Activated CD8-positive, alpha-beta T cell treated with anti-CD3 and anti-CD28 coated beads for 36 hours (primary cell): ENCODE results near the gene PIGH. TPM values are rescaled to one million over a fixed set of nuclear protein-coding genes. Genes with fewer than 3 reads are reported as not detected.

Source experiments
- ATAC-seq: fragments of 200-7000 bp; cut with Tn5 transposase; one replicate; pipeline ENCODE4 v1.10.0; 2021; ENCODE audit warnings: mild to moderate bottlenecking, moderate library complexity
- CTCF ChIA-PET: fragments of 350-600 bp; sonication (Branson Sonifier 250); formaldehyde crosslinking; loops from one replicate; lab custom pipeline; 2021; ENCODE audit warnings: antibody characterized with exemption; lab: Charles Lee
- POLR2A ChIA-PET: fragments of 350-600 bp; sonication (Branson Sonifier 250); formaldehyde crosslinking; loops from one replicate; lab custom pipeline; 2021; ENCODE audit warnings: antibody characterized with exemption; lab: Charles Lee
- DNase-seq: peaks from one replicate; pipeline ENCODE4 v3.0.0-alpha.2; 2020
- H3K27ac Mint-ChIP-seq: one replicate; pipeline ENCODE4 v1.8.0; 2021; ENCODE audit warnings: mild to moderate bottlenecking, mixed read lengths
- H3K27me3 Mint-ChIP-seq: one replicate; pipeline ENCODE4 v1.8.0; 2021; ENCODE audit warnings: mixed read lengths
- H3K36me3 Mint-ChIP-seq: one replicate; pipeline ENCODE4 v1.8.0; 2021; ENCODE audit warnings: low read depth, mixed read lengths
- H3K4me1 Mint-ChIP-seq: one replicate; pipeline ENCODE4 v1.8.0; 2021; ENCODE audit warnings: low read depth, mixed read lengths
- H3K4me3 Mint-ChIP-seq: one replicate; pipeline ENCODE4 v1.8.0; 2021; ENCODE audit warnings: mild to moderate bottlenecking, moderate library complexity, mixed read lengths
- H3K9me3 Mint-ChIP-seq: one replicate; pipeline ENCODE4 v1.8.0; 2021; ENCODE audit warnings: mixed read lengths
- CTCF ChIP-seq: fragments of 200-600 bp; IDR thresholded peaks from one replicate; pipeline ENCODE4 v1.8.0; 2022; ENCODE audit warnings: antibody characterized with exemption, mild to moderate bottlenecking
- intact Hi-C: fragments of 100-400 bp; cut with micrococcal nuclease; formaldehyde crosslinking; loops from one replicate; pipeline ENCODE4 v1.10.0; 2022
- total RNA-seq, 2 experiments: library from RNA; stranded (reverse); gene quantifications; one replicate each; pipeline ENCODE4 v1.2.3, GENCODE V29; 2021

Gene PIGH
- total RNA-seq, 2 experiments from 2014 or later = 20.3 to 21.9 TPM

- Mint-ChIP-seq H3K4me3 (no peak overlapping the region), H3K9me3 (no peaks in the 10 kb centered on the region), H3K27ac (no peak overlapping the region), H3K4me1 (peaks cover 3% of the 10 kb centered on the region), H3K27me3 (no peaks in the 10 kb centered on the region), H3K36me3 (no peaks in the 10 kb centered on the region)
- no peak for TF ChIP-seq CTCF
- ChIA-PET CTCF (interaction anchor here (1.6 to 6.9 kb wide), 7 partner anchors 12 to 148 kb away, joined by 9 to 199 read pairs (median 29); no protein-coding TSS in a partner anchor), POLR2A (no interaction called here)
- DNase-seq (no peak), ATAC-seq (no peak)
- intact Hi-C loops = loop anchor here (5.0 kb wide), 1 partner anchor 42 kb away; no protein-coding TSS in a partner anchor
These were observed 30.9 kb downstream of the PIGH start for GRCh38 chr14:67569011-67569650.

- no peaks in the 10 kb centered on the region for H3K9me3 Mint-ChIP-seq
- ATAC-seq = no peak
- no peak overlapping the region for H3K4me3 Mint-ChIP-seq
- no peak for TF ChIP-seq CTCF
- no peaks in the 10 kb centered on the region for H3K27me3 Mint-ChIP-seq
- DNase-seq = no peak
- peaks cover 3% of the 10 kb centered on the region for H3K4me1 Mint-ChIP-seq
- H3K27ac Mint-ChIP-seq = no peak overlapping the region
- H3K36me3 Mint-ChIP-seq = no peaks in the 10 kb centered on the region
- CTCF ChIA-PET = interaction anchor here (1.6 to 6.9 kb wide), 4 partner anchors 41 to 140 kb away, joined by 9 to 199 read pairs (median 16); no protein-coding TSS in a partner anchor
- intact Hi-C loops = loop anchor here (5.0 kb wide), 1 partner anchor 40 kb away; no protein-coding TSS in a partner anchor
- POLR2A ChIA-PET = no interaction called here
These were observed 32.4 kb downstream of the PIGH start for GRCh38 chr14:67567654-67568053.

GRCh38 chr14:67566908-67567307 is 33.2 kb downstream of the PIGH start:
- intact Hi-C loops = loop anchor here (5.0 kb wide), 1 partner anchor 40 kb away; no protein-coding TSS in a partner anchor
- no peaks in the 10 kb centered on the region for H3K27me3 Mint-ChIP-seq
- DNase-seq (no peak), ATAC-seq (no peak)
- H3K4me1 Mint-ChIP-seq = peaks cover 3% of the 10 kb centered on the region
- no peak for TF ChIP-seq CTCF
- no peaks in the 10 kb centered on the region for H3K36me3 Mint-ChIP-seq
- ChIA-PET POLR2A (no interaction called here), CTCF (interaction anchor here (2.5 to 3.3 kb wide), 2 partner anchors 40 to 140 kb away, joined by 9 to 24 read pairs; no protein-coding TSS in a partner anchor)
- no peak overlapping the region for H3K4me3 Mint-ChIP-seq
- no peaks in the 10 kb centered on the region for H3K9me3 Mint-ChIP-seq
- H3K27ac Mint-ChIP-seq = no peak overlapping the region

GRCh38 chr14:67564236-67564635 is 35.8 kb downstream of the PIGH start:
- Mint-ChIP-seq H3K36me3 (no peaks in the 10 kb centered on the region), H3K27ac (no peak overlapping the region), H3K4me1 (no peaks in the 10 kb centered on the region), H3K27me3 (no peaks in the 10 kb centered on the region), H3K4me3 (no peak overlapping the region), H3K9me3 (no peaks in the 10 kb centered on the region)
- no peak for TF ChIP-seq CTCF
- intact Hi-C loops = no loop called here
- POLR2A ChIA-PET = interaction anchor here (0.6 kb wide), 1 partner anchor 8 kb away, joined by 3 read pairs; no protein-coding TSS in a partner anchor
- DNase-seq = no peak
- no peak for ATAC-seq
- CTCF ChIA-PET = interaction anchor here (3.3 kb wide), 1 partner anchor 137 kb away, joined by 24 read pairs; no protein-coding TSS in a partner anchor

- H3K4me1 Mint-ChIP-seq = no peaks in the 10 kb centered on the region
- DNase-seq (no peak), ATAC-seq (no peak)
- H3K27ac Mint-ChIP-seq = no peak overlapping the region
- no peak for TF ChIP-seq CTCF
- H3K36me3 Mint-ChIP-seq = no peaks in the 10 kb centered on the region
- POLR2A ChIA-PET = no interaction called here
- no peak overlapping the region for H3K4me3 Mint-ChIP-seq
- no peaks in the 10 kb centered on the region for H3K27me3 Mint-ChIP-seq
- CTCF ChIA-PET = interaction anchor here (1.0 to 2.9 kb wide), 4 partner anchors 9 to 96 kb away, joined by 3 to 19 read pairs (median 9); no protein-coding TSS in a partner anchor
- intact Hi-C loops = no loop called here
- no peaks in the 10 kb centered on the region for H3K9me3 Mint-ChIP-seq
These were observed 37.3 kb downstream of the PIGH start for GRCh38 chr14:67562776-67563150.
